Measurements from ENCODE around the gene KIF1C.

DNA sequence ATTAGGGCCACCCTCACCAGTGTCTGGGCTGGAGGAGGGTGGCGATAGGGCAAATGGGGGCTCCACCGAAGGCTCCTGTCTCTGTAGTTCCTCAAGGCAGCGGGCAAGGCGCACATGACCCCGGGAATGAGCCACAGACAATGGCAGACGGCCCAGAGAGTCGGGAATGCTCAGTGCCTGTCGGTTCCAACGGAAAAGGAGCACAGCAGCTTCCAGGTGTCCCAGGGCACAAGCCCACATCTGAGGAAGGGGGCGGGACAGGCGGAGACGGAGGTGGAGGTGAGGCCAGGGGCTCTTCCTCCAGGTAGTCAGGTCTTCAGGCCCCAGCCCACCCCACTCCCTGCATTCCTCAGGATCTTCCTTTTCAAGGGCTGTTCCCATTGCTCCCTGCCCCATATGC is 25.0 kb upstream of the KIF1C start:
- TF ChIP-seq, protein P1, sequence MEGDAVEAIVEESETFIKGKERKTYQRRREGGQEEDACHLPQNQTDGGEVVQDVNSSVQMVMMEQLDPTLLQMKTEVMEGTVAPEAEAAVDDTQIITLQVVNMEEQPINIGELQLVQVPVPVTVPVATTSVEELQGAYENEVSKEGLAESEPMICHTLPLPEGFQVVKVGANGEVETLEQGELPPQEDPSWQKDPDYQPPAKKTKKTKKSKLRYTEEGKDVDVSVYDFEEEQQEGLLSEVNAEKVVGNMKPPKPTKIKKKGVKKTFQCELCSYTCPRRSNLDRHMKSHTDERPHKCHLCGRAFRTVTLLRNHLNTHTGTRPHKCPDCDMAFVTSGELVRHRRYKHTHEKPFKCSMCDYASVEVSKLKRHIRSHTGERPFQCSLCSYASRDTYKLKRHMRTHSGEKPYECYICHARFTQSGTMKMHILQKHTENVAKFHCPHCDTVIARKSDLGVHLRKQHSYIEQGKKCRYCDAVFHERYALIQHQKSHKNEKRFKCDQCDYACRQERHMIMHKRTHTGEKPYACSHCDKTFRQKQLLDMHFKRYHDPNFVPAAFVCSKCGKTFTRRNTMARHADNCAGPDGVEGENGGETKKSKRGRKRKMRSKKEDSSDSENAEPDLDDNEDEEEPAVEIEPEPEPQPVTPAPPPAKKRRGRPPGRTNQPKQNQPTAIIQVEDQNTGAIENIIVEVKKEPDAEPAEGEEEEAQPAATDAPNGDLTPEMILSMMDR (conservative IDR thresholded peaks at IDR 0.05; ENCODE audit: low read depth, low read length) = no peak
- no peak for TF ChIP-seq EZH2 (IDR thresholded peaks at IDR 0.05; ENCODE audit: borderline replicate concordance, low read depth, low read length, poor library complexity, severe bottlenecking)
